Kidney epithelial cell (primary cell): ENCODE results near the gene C16orf95. TPM values are rescaled to one million over a fixed set of nuclear protein-coding genes. Genes with fewer than 3 reads are reported as not detected.

ENCODE experiments used
- DNase-seq: peaks from one replicate; pipeline ENCODE4 v3.0.0-alpha.2; 2010; ENCODE audit warnings: low read depth
- H3K27me3 ChIP-seq: 2 replicates; pipeline ENCODE4 v1.6.0; 2011; ENCODE audit warnings: low read length; ENCODE audit not compliant: control insufficient read depth, insufficient read depth
- H3K36me3 ChIP-seq: 2 replicates; pipeline ENCODE4 v1.5.1; 2011; ENCODE audit warnings: low read length; ENCODE audit not compliant: control insufficient read depth, insufficient read depth
- H3K4me3 ChIP-seq: 2 replicates; pipeline ENCODE4 v1.5.1; 2011; ENCODE audit warnings: low read depth, mild to moderate bottlenecking, control low read depth, low read length
- total RNA-seq: library from RNA; depleted of rRNA; stranded (reverse); fragments of >200 nt; gene quantifications from 2 replicates; pipeline ENCODE4 v1.2.3, GENCODE V29; 2015
- TF ChIP-seq, protein P1 (sequence below): IDR thresholded peaks from 2 replicates; pipeline ENCODE4 v1.5.1; 2011; ENCODE audit warnings: mild to moderate bottlenecking, moderate library complexity, low read length, control low read depth, inconsistent platforms; ENCODE audit not compliant: insufficient read depth, poor library complexity, severe bottlenecking

C16orf95 gene
- total RNA-seq, 1 donor from 2014 or later = 1.7 TPM

DNA sequence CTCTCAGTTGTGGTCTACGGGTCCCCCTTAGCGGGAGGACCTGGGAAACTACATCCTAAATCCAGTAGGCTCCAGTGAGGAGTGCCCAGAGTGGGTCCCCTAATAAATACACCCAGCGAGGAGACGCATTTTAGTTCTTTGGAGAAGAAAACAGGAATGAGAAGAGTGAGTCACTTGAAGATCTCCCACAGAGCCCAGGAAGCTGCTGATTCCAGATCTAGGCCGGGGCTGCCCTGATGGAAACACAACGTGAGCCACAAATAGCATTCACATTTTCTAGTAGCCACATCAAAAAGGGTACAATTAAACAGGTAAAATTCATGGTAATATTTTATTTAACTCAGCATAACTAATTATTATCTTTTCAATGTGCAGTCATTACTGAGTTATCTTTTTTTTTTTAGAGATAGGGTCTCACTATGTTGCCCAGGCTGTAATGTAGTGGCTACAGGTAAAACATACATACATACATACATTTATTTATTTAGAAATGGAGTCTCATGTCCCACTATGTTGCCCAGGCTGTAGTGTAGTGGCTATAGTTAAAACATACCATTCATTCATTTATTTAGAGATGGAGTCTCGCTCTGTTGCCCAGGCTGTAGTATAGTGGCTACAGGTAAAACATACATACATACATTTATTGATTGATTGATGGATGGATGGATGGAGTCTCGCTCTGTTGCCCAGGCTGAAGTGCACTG is 44.9 kb upstream of the C16orf95 start:
- no peaks in the 10 kb centered on the region for H3K36me3 ChIP-seq

DNA sequence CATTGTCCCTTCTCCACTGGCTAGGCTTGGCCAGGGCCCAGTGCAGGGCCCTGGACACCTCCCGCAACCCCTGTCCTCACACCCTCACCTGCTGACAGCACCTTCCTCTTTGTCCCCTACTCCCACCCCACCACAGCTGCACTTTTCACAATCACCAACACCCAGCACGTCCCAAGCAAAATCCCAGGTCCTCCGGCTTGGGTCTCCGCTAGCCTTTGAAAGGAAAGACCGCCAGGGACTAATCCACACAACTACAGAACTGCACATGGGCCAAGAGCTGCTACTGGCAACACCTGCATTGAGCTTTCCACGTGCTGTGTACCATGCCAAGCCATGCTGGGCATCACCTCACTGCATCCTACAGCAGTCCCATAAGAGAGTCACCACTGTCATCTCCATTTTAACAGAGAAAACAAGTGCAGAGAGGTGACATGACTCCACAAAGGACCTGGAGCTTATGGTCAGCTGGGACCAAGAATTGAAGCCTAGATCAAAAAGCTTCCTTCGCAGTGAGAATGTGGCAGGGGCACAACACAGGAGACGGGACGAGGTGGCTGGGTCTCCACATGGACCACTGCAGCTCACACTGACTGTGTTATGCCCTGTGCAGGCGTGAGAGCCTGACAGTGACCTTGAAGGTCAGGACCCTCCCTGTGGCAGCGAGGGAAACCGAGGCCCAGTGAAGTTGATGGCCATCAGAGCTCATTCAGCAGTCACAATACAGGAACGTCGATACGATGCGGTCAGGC is 43.8 kb upstream of the C16orf95 start:
- no peak for DNase-seq
- Histone ChIP-seq H3K27me3 (no peaks in the 10 kb centered on the region), H3K4me3 (no peak overlapping the region), H3K36me3 (no peaks in the 10 kb centered on the region)
- TF ChIP-seq, protein P1, sequence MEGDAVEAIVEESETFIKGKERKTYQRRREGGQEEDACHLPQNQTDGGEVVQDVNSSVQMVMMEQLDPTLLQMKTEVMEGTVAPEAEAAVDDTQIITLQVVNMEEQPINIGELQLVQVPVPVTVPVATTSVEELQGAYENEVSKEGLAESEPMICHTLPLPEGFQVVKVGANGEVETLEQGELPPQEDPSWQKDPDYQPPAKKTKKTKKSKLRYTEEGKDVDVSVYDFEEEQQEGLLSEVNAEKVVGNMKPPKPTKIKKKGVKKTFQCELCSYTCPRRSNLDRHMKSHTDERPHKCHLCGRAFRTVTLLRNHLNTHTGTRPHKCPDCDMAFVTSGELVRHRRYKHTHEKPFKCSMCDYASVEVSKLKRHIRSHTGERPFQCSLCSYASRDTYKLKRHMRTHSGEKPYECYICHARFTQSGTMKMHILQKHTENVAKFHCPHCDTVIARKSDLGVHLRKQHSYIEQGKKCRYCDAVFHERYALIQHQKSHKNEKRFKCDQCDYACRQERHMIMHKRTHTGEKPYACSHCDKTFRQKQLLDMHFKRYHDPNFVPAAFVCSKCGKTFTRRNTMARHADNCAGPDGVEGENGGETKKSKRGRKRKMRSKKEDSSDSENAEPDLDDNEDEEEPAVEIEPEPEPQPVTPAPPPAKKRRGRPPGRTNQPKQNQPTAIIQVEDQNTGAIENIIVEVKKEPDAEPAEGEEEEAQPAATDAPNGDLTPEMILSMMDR = no peak

More for the DNA sequence above, 44.9 kb upstream of the C16orf95 start:
- DNase-seq = no peak
- TF ChIP-seq, protein P1 = no peak
- H3K27me3 ChIP-seq = no peaks in the 10 kb centered on the region
- no peak overlapping the region for H3K4me3 ChIP-seq

DNA sequence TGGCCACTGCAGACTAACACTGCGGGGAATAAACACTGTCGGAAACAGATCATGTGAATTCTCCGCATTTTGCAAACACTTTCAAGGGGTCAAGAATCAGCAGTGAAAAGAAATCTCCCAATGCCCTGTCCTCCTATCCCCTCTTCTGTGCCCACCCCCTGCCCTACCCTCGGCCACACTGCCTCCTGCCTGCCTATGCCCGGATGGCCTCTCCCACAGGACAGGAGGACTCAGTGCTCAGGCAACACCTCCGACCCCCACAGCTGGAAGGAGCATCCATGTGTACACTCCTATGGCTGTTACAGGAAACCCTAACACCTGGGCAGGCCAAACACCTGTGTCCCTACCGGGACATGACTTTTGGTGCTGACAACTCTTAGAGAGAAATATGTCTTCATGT is 41.9 kb upstream of the C16orf95 start:
- Histone ChIP-seq H3K4me3 (no peak overlapping the region), H3K36me3 (no peaks in the 10 kb centered on the region), H3K27me3 (no peaks in the 10 kb centered on the region)
- TF ChIP-seq, protein P1 = no peak
- DNase-seq = no peak

DNA sequence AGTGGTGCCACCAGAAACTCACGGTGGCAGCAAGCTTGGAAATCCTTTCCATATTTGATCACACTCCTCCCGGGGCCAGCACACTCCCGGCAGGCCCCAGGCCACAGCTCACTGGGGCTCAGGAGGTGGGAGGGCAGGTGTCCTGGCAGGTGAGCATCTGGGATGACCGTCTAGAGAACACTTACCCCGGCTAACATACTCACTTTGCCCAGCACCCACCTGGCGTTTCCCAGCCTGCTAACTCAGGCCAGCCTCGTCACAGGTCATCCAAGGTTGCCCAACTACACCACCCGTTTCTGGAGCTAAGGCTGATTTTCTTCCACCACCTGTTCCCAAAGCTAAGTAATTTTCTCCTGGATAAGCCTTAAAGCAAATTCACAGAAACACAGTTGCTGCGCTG is 41.5 kb upstream of the C16orf95 start:
- no peaks in the 10 kb centered on the region for H3K27me3 ChIP-seq
- TF ChIP-seq, protein P1 = no peak
- no peaks in the 10 kb centered on the region for H3K36me3 ChIP-seq
- no peak overlapping the region for H3K4me3 ChIP-seq
- no peak for DNase-seq

DNA sequence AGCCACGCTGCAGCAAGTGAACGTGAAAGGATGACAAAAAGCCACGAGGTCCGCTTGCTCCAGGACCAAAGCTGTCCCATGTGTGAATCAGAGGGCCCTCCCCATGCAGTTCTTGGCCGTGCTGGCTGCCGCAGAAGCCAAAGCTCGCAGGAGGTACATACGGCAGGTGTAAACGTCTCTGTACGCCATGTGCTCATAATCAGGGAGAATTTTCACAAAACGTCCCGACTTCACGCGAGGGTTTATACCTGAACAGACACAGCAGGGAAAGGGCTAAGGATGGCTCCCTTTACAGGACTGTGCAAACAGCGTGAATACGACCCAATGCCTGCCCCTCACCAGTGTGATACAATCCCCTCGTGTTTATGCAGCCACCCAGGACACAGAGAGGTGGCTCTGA is 41.1 kb upstream of the C16orf95 start:
- no peak for DNase-seq
- TF ChIP-seq, protein P1 = no peak

More for the DNA sequence above, 41.1 kb upstream of the C16orf95 start:
- H3K36me3 ChIP-seq = no peaks in the 10 kb centered on the region
- H3K27me3 ChIP-seq = no peaks in the 10 kb centered on the region
- no peak overlapping the region for H3K4me3 ChIP-seq
